HepG2 (cell line): ENCODE measurements around the gene CSTF1.

Source experiments
- EP300 ChIP-seq, 3 experiments: sonication (generic) in 1 of 3; formaldehyde crosslinking in 1 of 3; IDR thresholded peaks; 2 replicates each; pipeline versions ENCODE4 v1.5.1 to v1.6.1; 2011 to 2020; ENCODE audit warnings: low read depth in 2 of 3, low read length in 2 of 3, borderline replicate concordance in 1 of 3, improper control_type of control experiment in 1 of 3, mild to moderate bottlenecking in 1 of 3, missing genetic modification reagents in 1 of 3, moderate library complexity in 1 of 3
- EZH2 ChIP-seq: conservative IDR thresholded peaks from 2 replicates; pipeline ENCODE4 v1.6.1; 2012; ENCODE audit warnings: mild to moderate bottlenecking, low read depth, low read length, moderate library complexity
- KDM4B ChIP-seq: sonication (generic); formaldehyde crosslinking; IDR thresholded peaks from 2 replicates; pipeline ENCODE4 v1.4.0; 2020; ENCODE audit warnings: missing genetic modification reagents
- POLR2A ChIP-seq, 2 experiments: IDR thresholded peaks; 2 replicates each; pipeline ENCODE4 v1.6.1; 2011; ENCODE audit warnings: low read depth in 2 of 2, low read length in 2 of 2, mild to moderate bottlenecking in 1 of 2, moderate library complexity in 1 of 2; ENCODE audit not compliant: insufficient read depth in 1 of 2
- POLR2AphosphoS2 ChIP-seq: IDR thresholded peaks from 2 replicates; pipeline ENCODE4 v1.6.1; 2011; ENCODE audit warnings: low read depth, low read length, improper control_type of control experiment
- SOX6 ChIP-seq, 2 experiments: fragments of 450-650 bp in 1 of 2; sonication (generic) in 1 of 2; formaldehyde crosslinking in 1 of 2; IDR thresholded peaks; 2 replicates each; pipeline versions ENCODE4 v1.4.0 to v1.6.1; 2017 to 2020; ENCODE audit warnings: antibody characterized with exemption in 1 of 2, mild to moderate bottlenecking in 1 of 2, missing genetic modification reagents in 1 of 2
- U2AF2 ChIP-seq: fragments of 200-400 bp; formaldehyde crosslinking; IDR thresholded peaks from 2 replicates; pipeline ENCODE4 v1.6.1; 2017; ENCODE audit warnings: low read depth, mild to moderate bottlenecking, low read length
- ZNF281 ChIP-seq: sonication (generic); formaldehyde crosslinking; IDR thresholded peaks from 2 replicates; pipeline ENCODE4 v1.4.0; 2020; ENCODE audit warnings: missing genetic modification reagents, borderline replicate concordance
- ZNF367 ChIP-seq: sonication (generic); formaldehyde crosslinking; IDR thresholded peaks from 2 replicates; pipeline ENCODE4 v1.4.0; 2020; ENCODE audit warnings: missing genetic modification reagents, borderline replicate concordance
- ZSCAN29 ChIP-seq: sonication (generic); formaldehyde crosslinking; conservative IDR thresholded peaks from 2 replicates; pipeline ENCODE4 v1.4.0; 2020; ENCODE audit warnings: mild to moderate bottlenecking, missing genetic modification reagents

GRCh38 chr20:56449459-56449858 lies 57.0 kb downstream of the CSTF1 start:
- TF ChIP-seq ZSCAN29 (CRISPR knock-in tag) (no peak), ZNF367 (no peak), SOX6 (IDR thresholded peaks at IDR 0.05) (no peak), SOX6 (CRISPR knock-in tag; IDR thresholded peaks at IDR 0.05) (no peak), KDM4B (no peak), U2AF2 (no peak), EP300 (IDR thresholded peaks at IDR 0.05; ENCODE audit: low read depth in 2 of 2, low read length in 2 of 2) (no peak), EP300 (CRISPR knock-in tag; IDR thresholded peaks at IDR 0.05; ENCODE audit: borderline replicate concordance) (no peak), POLR2A (IDR thresholded peaks at IDR 0.05; ENCODE audit: insufficient read depth in 1 of 2, low read depth in 2 of 2, low read length in 2 of 2) (no peak), EZH2 (no peak), ZNF281 (CRISPR knock-in tag) (no peak), POLR2AphosphoS2 (no peak)
